Naive thymus-derived CD8-positive, alpha-beta T cell (primary cell): ENCODE data around the gene PIM1. TPM values are rescaled to one million over a fixed set of nuclear protein-coding genes. Genes with fewer than 3 reads are reported as not detected.

Source experiments
- ATAC-seq, 2 donors: fragments of 150-1000 bp; cut with Tn5 transposase in 1 of 2; sonication (Bioruptor Pico), chemical (Tn5 transposase) in 1 of 2; 1 replicate in 1 of 2; 2 replicates in 1 of 2; pipeline ENCODE4 v1.10.0; 2021; ENCODE audit warnings: mild to moderate bottlenecking in 2 of 2, moderate library complexity in 2 of 2
- POLR2A ChIA-PET: fragments of 350-600 bp; sonication (Branson Sonifier 250); formaldehyde crosslinking; loops from one replicate; lab custom pipeline; 2021; ENCODE audit warnings: antibody characterized with exemption; lab: Charles Lee
- DNase-seq, 10 donors: peaks; one replicate each; pipeline versions ENCODE4 v3.0.0 to v3.0.0-alpha.2; 2020 to 2022
- H3K27ac Mint-ChIP-seq, 10 donors: one replicate each; pipeline ENCODE4 v1.8.0; 2020 to 2022; ENCODE audit warnings: mild to moderate bottlenecking in 10 of 10, mixed read lengths in 10 of 10, moderate library complexity in 4 of 10, inconsistent platforms in 1 of 10
- H3K27me3 Mint-ChIP-seq, 5 donors: one replicate each; pipeline ENCODE4 v1.8.0; 2021 to 2022; ENCODE audit warnings: mixed read lengths in 5 of 5
- H3K36me3 Mint-ChIP-seq, 3 donors: one replicate each; pipeline ENCODE4 v1.8.0; 2020 to 2022; ENCODE audit warnings: mixed read lengths in 3 of 3, mild to moderate bottlenecking in 2 of 3, inconsistent platforms in 1 of 3
- H3K4me1 Mint-ChIP-seq, 4 donors: one replicate each; pipeline ENCODE4 v1.8.0; 2021 to 2022; ENCODE audit warnings: mixed read lengths in 4 of 4
- H3K4me3 Mint-ChIP-seq, 10 donors: one replicate each; pipeline ENCODE4 v1.8.0; 2020 to 2022; ENCODE audit warnings: mild to moderate bottlenecking in 10 of 10, mixed read lengths in 10 of 10, moderate library complexity in 6 of 10, inconsistent platforms in 1 of 10
- H3K9me3 Mint-ChIP-seq, 9 donors: one replicate each; pipeline ENCODE4 v1.8.0; 2020 to 2022; ENCODE audit warnings: mixed read lengths in 9 of 9, mild to moderate bottlenecking in 3 of 9, inconsistent platforms in 1 of 9, moderate library complexity in 1 of 9
- polyA plus RNA-seq, 3 donors: library from polyadenylated mRNA; unstranded; fragments of 300-500 nt; fragmentation: Illumina TruSeq; gene quantifications; one replicate each; pipeline ENCODE4 v1.2.3, GENCODE V29; 2021
- total RNA-seq, 8 experiments: library from RNA in 2 of 8; stranded (reverse) in 2 of 8; gene quantifications; one replicate each; pipeline ENCODE4 v1.2.3 and lab custom pipeline; 2021 to 2026

Gene PIM1
- total and polyA plus RNA-seq, 5 experiments from 2014 or later = 79.3 to 196 (median 106) TPM

DNA sequence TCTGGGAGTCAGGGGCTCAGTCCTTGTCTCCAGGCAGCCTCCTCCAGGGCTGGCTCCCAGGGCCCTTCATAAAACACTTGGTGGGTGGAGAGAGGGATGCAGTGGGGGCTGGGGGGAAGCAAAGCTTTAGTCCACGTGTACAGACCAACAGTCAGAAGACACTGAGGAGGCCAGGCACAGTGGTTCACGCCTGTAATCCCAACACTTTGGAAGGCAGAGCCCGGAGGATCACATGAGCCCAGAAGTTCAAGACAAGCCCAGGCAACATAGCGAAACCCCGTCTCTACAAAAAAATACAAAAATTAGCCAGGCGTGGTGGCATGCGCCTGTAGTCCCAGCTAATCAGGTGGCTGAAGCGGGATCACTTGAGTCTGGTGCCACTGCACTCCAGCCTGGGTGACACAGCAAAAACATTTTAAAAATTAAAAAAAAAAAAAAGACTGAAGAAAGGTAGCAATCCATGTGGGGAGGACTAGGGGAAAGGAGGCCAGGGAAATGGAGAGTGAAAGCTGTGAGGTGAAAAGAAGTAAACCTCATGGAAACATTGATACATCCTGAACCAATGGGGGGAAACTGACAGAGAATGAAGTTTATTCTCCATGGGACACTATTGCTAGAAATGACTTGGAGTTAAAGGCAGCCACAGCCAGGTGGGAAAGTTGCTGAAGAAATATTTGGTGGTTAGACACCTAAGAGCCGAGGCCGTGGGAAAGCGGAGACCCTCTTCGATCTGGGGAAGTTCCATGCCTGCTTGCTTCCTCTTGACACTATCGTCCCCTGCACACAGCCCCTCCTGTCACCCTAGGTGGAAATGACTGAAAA lies 35.4 kb downstream of the PIM1 start:
- DNase-seq (no peak), ATAC-seq (no peak)
- peak overlapping the region in 4 of 10 donors; percentile 15 to 51 (median 41) for H3K4me3 Mint-ChIP-seq
- no peaks in the 10 kb centered on the region for H3K36me3 Mint-ChIP-seq
- peaks cover 41 to 78% (median 75%) of the 10 kb centered on the region in 4 donors for H3K4me1 Mint-ChIP-seq
- H3K9me3 Mint-ChIP-seq = no peaks in the 10 kb centered on the region
- peaks cover 0 to 2% (median 0%) of the 10 kb centered on the region in 5 donors for H3K27me3 Mint-ChIP-seq
- H3K27ac Mint-ChIP-seq = peak overlapping the region in 9 of 10 donors; percentile 46 to 75 (median 66)
- POLR2A ChIA-PET = interaction anchor here (0.7 to 2.3 kb wide), 6 partner anchors 11 to 186 kb away, joined by 3 to 10 read pairs (median 4); no protein-coding TSS in a partner anchor

GRCh38 chr6:37205997-37206340 lies 36.0 kb downstream of the PIM1 start:
- DNase-seq = no peak
- peak overlapping the region in 3 of 10 donors; percentile 38 to 51 (median 44) for H3K4me3 Mint-ChIP-seq
- H3K36me3 Mint-ChIP-seq = no peaks in the 10 kb centered on the region
- H3K27me3 Mint-ChIP-seq = peaks cover 0 to 2% (median 0%) of the 10 kb centered on the region in 5 donors
- POLR2A ChIA-PET = interaction anchor here (1.3 to 2.3 kb wide), 4 partner anchors 17 to 34 kb away, joined by 3 to 10 read pairs (median 5); no protein-coding TSS in a partner anchor
- ATAC-seq = no peak
- H3K27ac Mint-ChIP-seq = peak overlapping the region in 7 of 10 donors; percentile 22 to 75 (median 64)
- H3K9me3 Mint-ChIP-seq = no peaks in the 10 kb centered on the region
- peaks cover 41 to 79% (median 77%) of the 10 kb centered on the region in 4 donors for H3K4me1 Mint-ChIP-seq

DNA sequence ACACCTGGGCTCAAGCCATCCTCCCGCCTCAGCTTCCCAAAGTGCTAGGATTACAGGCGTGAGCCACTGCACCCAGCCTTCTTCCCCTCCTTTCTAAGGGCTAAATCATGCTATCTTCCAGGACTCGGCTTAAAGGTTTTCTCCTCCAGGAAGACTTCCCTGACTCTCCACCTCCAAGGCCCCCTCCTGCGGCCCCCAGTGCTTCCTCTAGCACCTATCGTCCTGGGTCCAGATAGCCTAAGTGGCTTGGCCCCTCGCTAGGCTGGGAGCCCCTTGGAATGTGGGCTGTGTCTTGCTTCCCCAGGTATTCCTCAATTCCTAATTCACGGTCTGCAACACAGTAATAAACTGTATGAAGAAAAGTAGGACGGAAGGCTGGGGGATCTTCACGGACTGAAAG lies 36.7 kb downstream of the PIM1 start:
- DNase-seq = no peak
- ATAC-seq = no peak
- H3K27ac Mint-ChIP-seq = peak overlapping the region in 6 of 10 donors; percentile 11 to 93 (median 62)
- H3K27me3 Mint-ChIP-seq = peaks cover 0 to 2% (median 0%) of the 10 kb centered on the region in 5 donors
- peaks cover 41 to 76% (median 74%) of the 10 kb centered on the region in 4 donors for H3K4me1 Mint-ChIP-seq
- no peaks in the 10 kb centered on the region for H3K36me3 Mint-ChIP-seq
- no peaks in the 10 kb centered on the region for H3K9me3 Mint-ChIP-seq
- H3K4me3 Mint-ChIP-seq = peak overlapping the region in 2 of 10 donors; percentile 5 to 15
- POLR2A ChIA-PET = interaction anchor here (0.6 to 5.2 kb wide), 7 partner anchors 17 to 186 kb away, joined by 3 to 68 read pairs (median 4); no protein-coding TSS in a partner anchor

GRCh38 chr6:37207903-37208456 lies 38.0 kb downstream of the PIM1 start:
- H3K4me3 Mint-ChIP-seq = peak overlapping the region in 9 of 10 donors; percentile 54 to 81 (median 66)

GRCh38 chr6:37208793-37209192 lies 38.8 kb downstream of the PIM1 start:
- POLR2A ChIA-PET = interaction anchor here (0.6 to 5.2 kb wide), 14 partner anchors 19 to 441 kb away, joined by 3 to 76 read pairs (median 7); partner anchors contain the start of genes C6orf89, MTCH1 and PIM1
- Mint-ChIP-seq H3K27ac (peak overlapping the region; percentile 89 to 98 (median 94)), H3K4me3 (no peak overlapping the region), H3K4me1 (peaks cover 32 to 57% (median 55%) of the 10 kb centered on the region in 4 donors), H3K9me3 (no peaks in the 10 kb centered on the region), H3K27me3 (peaks cover 0 to 2% (median 0%) of the 10 kb centered on the region in 5 donors), H3K36me3 (no peaks in the 10 kb centered on the region)
- DNase-seq (no peak), ATAC-seq (no peak)

More at GRCh38 chr6:37207903-37208456, 38.0 kb downstream of the PIM1 start:
- POLR2A ChIA-PET = interaction anchor here (1.0 to 5.2 kb wide), 7 partner anchors 18 to 322 kb away, joined by 3 to 76 read pairs (median 7); partner anchors contain the start of genes C6orf89 and PIM1
- Mint-ChIP-seq H3K27ac (peak overlapping the region; percentile 83 to 94 (median 91)), H3K9me3 (no peaks in the 10 kb centered on the region), H3K4me1 (peaks cover 34 to 63% (median 61%) of the 10 kb centered on the region in 4 donors), H3K27me3 (peaks cover 0 to 2% (median 0%) of the 10 kb centered on the region in 5 donors), H3K36me3 (no peaks in the 10 kb centered on the region)
- DNase-seq (peak; percentile 66 to 94 (median 83)), ATAC-seq (peak; percentile 55 to 74)

DNA sequence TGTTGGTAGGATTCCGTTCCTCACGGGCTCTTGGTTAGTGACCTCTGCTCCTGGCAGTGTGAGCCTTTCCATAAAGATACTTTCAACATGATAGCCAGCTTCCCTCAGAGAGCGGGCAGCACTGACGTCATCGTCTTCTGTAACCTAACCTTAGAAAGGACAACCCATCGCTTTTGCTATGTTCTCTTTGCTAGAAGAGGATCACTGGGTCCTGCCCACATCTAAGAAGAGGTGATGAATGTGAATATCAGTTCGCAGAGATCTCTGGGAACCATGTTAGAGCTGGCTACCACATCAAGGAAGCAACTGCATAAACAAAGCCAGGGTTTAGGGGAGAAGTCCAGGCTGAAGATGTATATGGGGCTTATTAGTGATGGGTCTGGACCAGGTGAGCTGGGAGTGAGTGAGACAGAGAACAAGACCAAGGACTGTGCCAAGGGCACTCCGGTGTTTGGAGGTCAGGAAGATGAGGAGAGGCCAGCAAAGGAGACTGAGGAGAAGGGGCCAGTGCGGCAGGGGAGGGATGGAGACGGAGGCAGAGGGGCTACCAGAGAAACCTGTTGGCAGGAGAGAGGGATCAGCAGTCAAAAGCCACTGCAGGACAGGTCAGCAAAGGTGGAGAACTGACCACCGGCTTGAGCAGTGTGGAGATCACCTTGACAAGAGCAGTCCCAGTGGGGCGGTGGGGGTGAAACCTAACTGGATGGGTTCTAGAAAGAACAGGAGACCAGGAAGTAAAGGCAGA lies 39.7 kb downstream of the PIM1 start:
- peak overlapping the region; percentile 40 to 79 (median 69) for H3K4me3 Mint-ChIP-seq
- DNase-seq = peak in 9 of 10 donors; percentile 20 to 79 (median 66)
- no peaks in the 10 kb centered on the region for H3K36me3 Mint-ChIP-seq
- peaks cover 0 to 2% (median 0%) of the 10 kb centered on the region in 5 donors for H3K27me3 Mint-ChIP-seq
- peak; percentile 74 to 91 for ATAC-seq
- no peaks in the 10 kb centered on the region for H3K9me3 Mint-ChIP-seq
- peaks cover 27 to 50% (median 48%) of the 10 kb centered on the region in 4 donors for H3K4me1 Mint-ChIP-seq
- peak overlapping the region; percentile 89 to 98 (median 94) for H3K27ac Mint-ChIP-seq
- POLR2A ChIA-PET = interaction anchor here (0.6 to 5.2 kb wide), 15 partner anchors 12 to 441 kb away, joined by 3 to 76 read pairs (median 7); partner anchors contain the start of genes C6orf89, MTCH1 and PIM1

GRCh38 chr6:37210313-37210968 lies 40.5 kb downstream of the PIM1 start:
- ATAC-seq (peak; percentile 32 to 50), DNase-seq (peak; percentile 40 to 88 (median 76))
- no peaks in the 10 kb centered on the region for H3K9me3 Mint-ChIP-seq
- POLR2A ChIA-PET = interaction anchor here (1.0 to 5.2 kb wide), 7 partner anchors 11 to 325 kb away, joined by 3 to 76 read pairs (median 14); partner anchors contain the start of genes C6orf89 and PIM1
- H3K36me3 Mint-ChIP-seq = no peaks in the 10 kb centered on the region
- peak overlapping the region; percentile 89 to 98 (median 94) for H3K27ac Mint-ChIP-seq
- peaks cover 0 to 2% (median 0%) of the 10 kb centered on the region in 5 donors for H3K27me3 Mint-ChIP-seq
- H3K4me3 Mint-ChIP-seq = peak overlapping the region in 8 of 10 donors; percentile 3 to 78 (median 50)
- H3K4me1 Mint-ChIP-seq = peaks cover 27 to 46% (median 45%) of the 10 kb centered on the region in 4 donors

DNA sequence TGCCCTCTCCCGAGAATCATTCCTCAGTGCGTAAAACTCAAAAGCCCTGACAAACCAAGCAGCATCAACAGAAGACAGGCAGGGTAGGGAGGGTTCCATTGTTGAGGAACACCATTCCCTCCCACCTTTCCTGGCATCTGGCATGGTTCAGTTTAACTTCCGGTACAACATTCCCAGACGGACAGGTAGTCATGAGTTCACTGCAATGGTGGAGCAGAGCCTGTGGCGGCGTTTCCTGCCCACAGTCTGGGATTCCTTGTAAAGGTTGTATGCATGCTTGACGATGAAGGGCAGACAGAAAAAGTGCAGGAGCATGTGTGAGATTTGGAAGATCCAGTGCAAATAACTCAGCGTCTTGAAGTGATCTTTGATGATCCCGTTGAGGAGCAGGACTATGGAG lies 42.3 kb downstream of the PIM1 start:
- H3K36me3 Mint-ChIP-seq = no peaks in the 10 kb centered on the region
- POLR2A ChIA-PET = no interaction called here
- no peaks in the 10 kb centered on the region for H3K9me3 Mint-ChIP-seq
- H3K4me3 Mint-ChIP-seq = no peak overlapping the region
- peaks cover 19 to 32% (median 31%) of the 10 kb centered on the region in 4 donors for H3K4me1 Mint-ChIP-seq
- DNase-seq (no peak), ATAC-seq (no peak)
- peak overlapping the region in 1 of 10 donors; percentile 9 for H3K27ac Mint-ChIP-seq
- H3K27me3 Mint-ChIP-seq = no peaks in the 10 kb centered on the region

DNA sequence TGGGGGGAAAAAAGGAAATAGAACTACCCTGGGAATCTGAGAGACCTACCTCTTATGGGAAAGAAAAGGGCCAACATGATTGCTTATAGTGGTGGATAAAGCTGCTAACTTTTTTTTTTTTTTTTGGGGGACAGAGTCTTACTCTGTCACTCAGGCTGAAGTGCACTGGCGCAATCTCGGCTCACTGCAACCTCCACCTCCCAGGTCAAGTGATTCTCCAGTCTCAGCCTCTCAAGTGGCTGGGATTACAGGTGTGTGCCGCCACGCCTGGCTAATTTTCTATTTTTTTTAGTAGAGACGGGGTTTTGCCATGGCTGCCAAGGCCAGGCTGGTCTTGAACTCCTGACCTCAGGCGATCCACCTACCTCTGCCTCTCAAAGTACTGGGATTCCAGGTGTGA lies 48.1 kb downstream of the PIM1 start:
- H3K36me3 Mint-ChIP-seq = no peaks in the 10 kb centered on the region
- H3K4me3 Mint-ChIP-seq = no peak overlapping the region
- H3K9me3 Mint-ChIP-seq = no peaks in the 10 kb centered on the region
- H3K4me1 Mint-ChIP-seq = peaks cover 7 to 17% (median 9%) of the 10 kb centered on the region in 4 donors
- DNase-seq (no peak), ATAC-seq (no peak)
- H3K27ac Mint-ChIP-seq = no peak overlapping the region
- no peaks in the 10 kb centered on the region for H3K27me3 Mint-ChIP-seq
- POLR2A ChIA-PET = no interaction called here

DNA sequence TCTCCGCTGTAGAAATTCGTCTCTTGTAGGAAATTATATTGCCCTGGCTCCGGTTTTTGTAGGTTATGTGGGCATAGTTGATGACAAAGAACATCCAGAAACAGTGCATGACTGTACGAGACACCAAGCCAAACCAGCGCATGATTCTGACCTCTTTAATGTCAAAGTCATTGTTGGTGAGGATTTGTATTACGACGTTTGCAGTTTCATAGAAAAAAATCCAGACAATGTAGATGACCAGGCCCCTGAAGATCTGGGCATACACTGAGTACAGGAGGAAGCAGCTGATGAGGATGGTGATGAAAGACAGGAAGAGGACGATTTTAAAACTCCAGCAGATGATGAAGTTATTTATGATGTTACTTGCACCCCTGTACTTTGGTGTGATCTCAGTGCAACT lies 48.6 kb downstream of the PIM1 start:
- POLR2A ChIA-PET = no interaction called here
- H3K27ac Mint-ChIP-seq = peak overlapping the region in 1 of 10 donors; percentile 12
- no peak overlapping the region for H3K4me3 Mint-ChIP-seq
- no peaks in the 10 kb centered on the region for H3K36me3 Mint-ChIP-seq
- H3K27me3 Mint-ChIP-seq = no peaks in the 10 kb centered on the region
- H3K4me1 Mint-ChIP-seq = peaks cover 7 to 18% (median 10%) of the 10 kb centered on the region in 4 donors
- no peaks in the 10 kb centered on the region for H3K9me3 Mint-ChIP-seq
- ATAC-seq (no peak), DNase-seq (no peak)

DNA sequence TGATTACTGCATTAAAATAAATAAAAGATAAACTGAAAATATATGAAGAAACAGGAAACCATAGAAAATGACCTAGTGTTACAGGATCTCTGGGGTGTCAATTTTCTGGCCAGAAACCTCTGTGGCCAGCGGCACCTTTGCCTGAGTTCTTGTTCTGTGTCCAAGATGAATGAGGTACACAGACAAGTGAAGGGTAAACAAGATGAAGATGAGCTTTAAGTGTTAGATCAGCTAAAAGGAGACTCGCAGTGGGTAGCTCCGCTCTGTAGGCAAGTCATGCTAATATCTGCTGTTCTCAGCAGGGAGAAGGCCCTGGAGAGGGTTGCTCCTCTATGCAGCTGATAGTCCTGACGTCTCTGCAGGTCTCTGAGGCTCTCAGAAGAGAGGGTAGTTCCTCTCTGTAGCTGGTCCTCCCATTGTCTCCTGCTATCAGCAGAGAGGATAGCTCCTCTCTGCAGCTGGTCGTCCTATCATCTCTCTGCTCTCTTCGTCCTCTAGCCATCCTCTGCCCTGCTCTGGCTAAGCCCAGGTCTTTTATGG lies 51.7 kb downstream of the PIM1 start:
- POLR2A ChIA-PET = interaction anchor here (0.9 to 1.5 kb wide), 2 partner anchors 12 to 51 kb away, joined by 3 read pairs; partner anchors contain the start of gene PIM1
- H3K4me3 Mint-ChIP-seq = peak overlapping the region; percentile 75 to 91 (median 86)
- H3K36me3 Mint-ChIP-seq = no peaks in the 10 kb centered on the region
- H3K9me3 Mint-ChIP-seq = no peaks in the 10 kb centered on the region
- H3K4me1 Mint-ChIP-seq = peaks cover 7 to 18% (median 10%) of the 10 kb centered on the region in 4 donors
- peak overlapping the region in 5 of 10 donors; percentile 39 to 78 (median 57) for H3K27ac Mint-ChIP-seq
- no peak for ATAC-seq
- no peak for DNase-seq
- H3K27me3 Mint-ChIP-seq = no peaks in the 10 kb centered on the region
